PC-3 (cell line): Measurements from ENCODE around the gene SLC6A6. TPM values are rescaled to one million over a fixed set of nuclear protein-coding genes. Genes with fewer than 3 reads are reported as not detected.

Experiments
- ATAC-seq: fragments of 200-7000 bp; cut with Tn5 transposase; 2 replicates; pipeline ENCODE4 v1.9.1; 2020; ENCODE audit warnings: mild to moderate bottlenecking, moderate library complexity
- BruUV-seq: library from RNA; stranded (reverse); fragments of 400-500 nt; replicated peaks from 2 replicates; lab custom pipeline; 2021; lab: Mats Ljungman, UMichigan
- CTCF ChIA-PET: fragments of 300-600 bp; sonication (Branson Sonifier 250); formaldehyde crosslinking; loops from one replicate; lab custom pipeline; 2022; ENCODE audit warnings: antibody characterized with exemption; lab: Charles Lee
- POLR2A ChIA-PET: fragments of 300-600 bp; sonication (Branson Sonifier 250); formaldehyde crosslinking; loops from one replicate; lab custom pipeline; 2022; ENCODE audit warnings: antibody characterized with exemption; ENCODE audit not compliant: unreplicated experiment; lab: Charles Lee
- DNase-seq: peaks from one replicate; pipeline ENCODE4 v3.0.0-alpha.2; 2015
- H2AFZ ChIP-seq: fragments of 300-600 bp; sonication (generic); 2 replicates; pipeline ENCODE4 v1.6.0; 2016; ENCODE audit warnings: antibody characterized with exemption, low read length
- H3F3A ChIP-seq: fragments of 300-600 bp; sonication (generic); one replicate; pipeline ENCODE4 v1.6.0; 2017; ENCODE audit warnings: antibody characterized with exemption, low read length, control low read depth, mild to moderate bottlenecking; ENCODE audit not compliant: unreplicated experiment
- H3K27ac ChIP-seq: fragments of 300-600 bp; sonication (generic); 2 replicates; pipeline ENCODE4 v1.5.1; 2016; ENCODE audit warnings: mild to moderate bottlenecking, low read length
- H3K27me3 ChIP-seq: fragments of 300-600 bp; sonication (generic); 2 replicates; pipeline ENCODE4 v1.6.1; 2016; ENCODE audit warnings: low read length, mixed read lengths
- H3K36me3 ChIP-seq: fragments of 300-600 bp; sonication (generic); 2 replicates; pipeline ENCODE4 v1.6.1; 2016; ENCODE audit warnings: low read depth, mixed run types, low read length, mixed read lengths
- H3K4me1 ChIP-seq: fragments of 300-600 bp; sonication (generic); 2 replicates; pipeline ENCODE4 v1.5.1; 2016; ENCODE audit warnings: low read length; ENCODE audit not compliant: insufficient read depth
- H3K4me2 ChIP-seq: fragments of 300-600 bp; sonication (generic); 2 replicates; pipeline ENCODE4 v1.6.0; 2016; ENCODE audit warnings: low read length
- H3K4me3 ChIP-seq: fragments of 300-600 bp; sonication (generic); 2 replicates; pipeline ENCODE4 v1.5.1; 2016; ENCODE audit warnings: mild to moderate bottlenecking, low read length, mixed read lengths
- H3K79me2 ChIP-seq: fragments of 300-600 bp; sonication (generic); 2 replicates; pipeline ENCODE4 v1.6.1; 2017; ENCODE audit warnings: low read length, mixed read lengths
- H3K9ac ChIP-seq: fragments of 300-600 bp; sonication (generic); 2 replicates; pipeline ENCODE4 v1.6.0; 2016; ENCODE audit warnings: mild to moderate bottlenecking, low read length
- H3K9me2 ChIP-seq: fragments of 300-600 bp; sonication (generic); replicated peaks from 2 replicates; pipeline ENCODE4 v1.6.1; 2016; ENCODE audit warnings: mixed run types, low read length, mixed read lengths
- H3K9me3 ChIP-seq: fragments of 300-600 bp; sonication (generic); 2 replicates; pipeline ENCODE4 v1.6.1; 2016; ENCODE audit warnings: low read length, mixed read lengths
- H4K20me1 ChIP-seq: fragments of 300-600 bp; sonication (generic); 2 replicates; pipeline ENCODE4 v1.6.1; 2016; ENCODE audit warnings: low read length, mixed read lengths
- CTCF ChIP-seq: fragments of 300-600 bp; sonication (generic); conservative IDR thresholded peaks from 2 replicates; pipeline ENCODE4 v1.5.1; 2017; ENCODE audit warnings: antibody characterized with exemption, low read depth, mild to moderate bottlenecking, low read length
- EZH2 ChIP-seq: fragments of 300-600 bp; sonication (generic); IDR thresholded peaks from one replicate; pipeline ENCODE4 v1.6.1; 2017; ENCODE audit warnings: antibody characterized with exemption, mild to moderate bottlenecking, low read length; ENCODE audit not compliant: unreplicated experiment
- EZH2phosphoT487 ChIP-seq: fragments of 300-600 bp; sonication (generic); IDR thresholded peaks from 2 replicates; pipeline ENCODE4 v1.6.1; 2018; ENCODE audit warnings: mild to moderate bottlenecking, antibody characterized with exemption, low read length, borderline replicate concordance
- intact Hi-C: fragments of 100-400 bp; cut with micrococcal nuclease; formaldehyde crosslinking; loops from 2 replicates; pipeline ENCODE4 v1.9.0; 2023
- total RNA-seq: library from RNA; depleted of rRNA; stranded (reverse); fragments of >200 nt; gene quantifications from 2 replicates; pipeline ENCODE4 v1.2.3, GENCODE V29; 2014

The SLC6A6 gene
- total RNA-seq, 1 experiment from 2014 or later = 28.1 TPM

GRCh38 chr3:14428087-14429033, 26.0 kb downstream of the SLC6A6 start:
- POLR2A ChIA-PET = no interaction called here
- Histone ChIP-seq H3K27me3 (no peaks in the 10 kb centered on the region), H2AFZ (no peak overlapping the region), H3K9ac (no peak overlapping the region), H3K9me3 (no peaks in the 10 kb centered on the region), H3F3A (no peaks in the 10 kb centered on the region), H3K4me3 (no peak overlapping the region), H3K4me2 (no peak overlapping the region), H3K27ac (no peak overlapping the region), H3K36me3 (no peaks in the 10 kb centered on the region), H3K4me1 (peaks cover 61% of the 10 kb centered on the region), H4K20me1 (no peaks in the 10 kb centered on the region), H3K79me2 (peaks cover 63% of the 10 kb centered on the region), H3K9me2 (no peaks in the 10 kb centered on the region)
- CTCF ChIA-PET = no interaction called here
- ATAC-seq (no peak), DNase-seq (no peak)
- BruUV-seq = no TSS peak
- no peak for TF ChIP-seq EZH2phosphoT487
- no peak for TF ChIP-seq CTCF
- no peak for TF ChIP-seq EZH2
- intact Hi-C loops = no loop called here

- ATAC-seq (no peak), DNase-seq (no peak)
- Histone ChIP-seq H3K4me2 (no peak overlapping the region), H3K79me2 (peaks cover 56% of the 10 kb centered on the region), H3F3A (no peaks in the 10 kb centered on the region), H2AFZ (no peak overlapping the region), H3K36me3 (no peaks in the 10 kb centered on the region), H3K4me1 (peaks cover 61% of the 10 kb centered on the region), H3K27ac (no peak overlapping the region), H3K9ac (no peak overlapping the region), H3K27me3 (no peaks in the 10 kb centered on the region), H3K4me3 (no peak overlapping the region), H3K9me2 (no peaks in the 10 kb centered on the region), H3K9me3 (no peaks in the 10 kb centered on the region), H4K20me1 (no peaks in the 10 kb centered on the region)
- TF ChIP-seq EZH2phosphoT487 (no peak), CTCF (no peak), EZH2 (no peak)
- ChIA-PET POLR2A (no interaction called here), CTCF (interaction anchor here (0.5 kb wide), 1 partner anchor 20 kb away, joined by 3 read pairs; no protein-coding TSS in a partner anchor)
- no TSS peak for BruUV-seq
- intact Hi-C loops = no loop called here
Observed at GRCh38 chr3:14429237-14429636, 26.8 kb downstream of the SLC6A6 start.

- Histone ChIP-seq H3K36me3 (no peaks in the 10 kb centered on the region), H3K9me2 (no peaks in the 10 kb centered on the region), H4K20me1 (no peaks in the 10 kb centered on the region), H3K4me1 (peaks cover 61% of the 10 kb centered on the region), H3K4me3 (no peak overlapping the region), H3K4me2 (no peak overlapping the region), H3F3A (no peaks in the 10 kb centered on the region), H3K9me3 (no peaks in the 10 kb centered on the region), H2AFZ (no peak overlapping the region), H3K9ac (no peak overlapping the region), H3K27me3 (no peaks in the 10 kb centered on the region), H3K79me2 (peaks cover 55% of the 10 kb centered on the region), H3K27ac (no peak overlapping the region)
- ATAC-seq (no peak), DNase-seq (no peak)
- TF ChIP-seq EZH2phosphoT487 = no peak
- TF ChIP-seq CTCF = no peak
- no peak for TF ChIP-seq EZH2
- CTCF ChIA-PET = interaction anchor here (0.5 kb wide), 1 partner anchor 21 kb away, joined by 3 read pairs; no protein-coding TSS in a partner anchor
- POLR2A ChIA-PET = no interaction called here
- intact Hi-C loops = no loop called here
- BruUV-seq = no TSS peak
Observed at GRCh38 chr3:14429640-14430039, 27.2 kb downstream of the SLC6A6 start.
